ENCODE measurements around the gene ACER1.
"Not testable (repeated sequence)": the region's sequence is repeated elsewhere in the genome, so short reads cannot be mapped to it uniquely, and the experiment has no call there.

The ACER1 gene

GRCh38 chr19:6333439-6333838, at the start of gene ACER1:
Gene ACER1, minus strand, starts transcription at chr19:6333612. Its CDS starts 61 bp downstream, at chr19:6333551.
- no peak for DNase-seq

- DNase-seq = no peak
Measured at GRCh38 chr19:6383188-6383587, 49.8 kb upstream of the ACER1 start.

GRCh38 chr19:6381030-6381750, 47.8 kb upstream of the ACER1 start:
- DNase-seq = no peak

GRCh38 chr19:6379744-6380143, 46.3 kb upstream of the ACER1 start:
- DNase-seq = no peak

GRCh38 chr19:6378486-6378885, 45.1 kb upstream of the ACER1 start:
- no peak for DNase-seq

GRCh38 chr19:6378041-6378440, 44.6 kb upstream of the ACER1 start:
- no peak for DNase-seq

GRCh38 chr19:6376512-6377190, 43.2 kb upstream of the ACER1 start:
- no peak for DNase-seq

- no peak for DNase-seq
Measured at GRCh38 chr19:6375411-6376010, 42.1 kb upstream of the ACER1 start, which contains the start of gene PSPN. Gene PSPN, minus strand, starts transcription at chr19:6375933. Its CDS starts 84 bp downstream, at chr19:6375849.

GRCh38 chr19:6374711-6375410, 41.4 kb upstream of the ACER1 start:
- DNase-seq = no peak

- DNase-seq = no peak
Measured at GRCh38 chr19:6374161-6374709, 40.8 kb upstream of the ACER1 start.

GRCh38 chr19:6373813-6374108, 40.3 kb upstream of the ACER1 start:
- DNase-seq = no peak

- DNase-seq = peak; percentile 99
Measured at GRCh38 chr19:6373096-6373812, 39.8 kb upstream of the ACER1 start.

GRCh38 chr19:6372594-6373095, 39.2 kb upstream of the ACER1 start, which contains the start of gene ALKBH7:
Gene ALKBH7, plus strand, starts transcription at chr19:6372794. Its CDS starts 27 bp downstream, at chr19:6372821.
- peak; percentile 96 for DNase-seq

- DNase-seq = no peak
Measured at GRCh38 chr19:6364353-6364752, 30.9 kb upstream of the ACER1 start.

GRCh38 chr19:6362351-6362801, 29.0 kb upstream of the ACER1 start:
- DNase-seq = no peak

GRCh38 chr19:6362027-6362350, 28.6 kb upstream of the ACER1 start:
- DNase-seq = no peak

- DNase-seq = not testable (repeated sequence)
Measured at GRCh38 chr19:6360857-6361216, 27.4 kb upstream of the ACER1 start.

- DNase-seq = not testable (repeated sequence)
Measured at GRCh38 chr19:6360445-6360844, 27.0 kb upstream of the ACER1 start.

GRCh38 chr19:6359568-6360341, 26.3 kb upstream of the ACER1 start:
- no peak for DNase-seq

GRCh38 chr19:6358003-6358402, 24.6 kb upstream of the ACER1 start:
- DNase-seq = no peak

GRCh38 chr19:6357174-6357573, 23.8 kb upstream of the ACER1 start:
- DNase-seq = no peak

All from NK-92 treated with Interleukin-12 subunit alpha and Interleukin-12 subunit beta, amount 100 ng/mL, for 24 hours (cell line).